C4-2B (cell line): ENCODE data around the gene SUSD4.

ENCODE experiments used
- H3K27ac ChIP-seq: fragments of 450-650 bp; 2 replicates; pipeline ENCODE4 v1.5.1; 2017
- CTCF ChIP-seq: fragments of 450-650 bp; conservative IDR thresholded peaks from 2 replicates; pipeline ENCODE4 v1.5.1; 2017; ENCODE audit warnings: mild to moderate bottlenecking
- ZFX ChIP-seq: fragments of 450-650 bp; IDR thresholded peaks from 2 replicates; pipeline ENCODE4 v1.6.1; 2017

Gene SUSD4

GRCh38 chr1:223271085-223271781 is 92.7 kb downstream of the SUSD4 start:
- no peak for TF ChIP-seq CTCF
- no peak for TF ChIP-seq ZFX
- no peak overlapping the region for H3K27ac ChIP-seq

GRCh38 chr1:223270155-223270554 is 93.8 kb downstream of the SUSD4 start:
- no peak for TF ChIP-seq CTCF
- TF ChIP-seq ZFX = no peak

GRCh38 chr1:223269006-223269405 is 95.0 kb downstream of the SUSD4 start:
- no peak overlapping the region for H3K27ac ChIP-seq
- TF ChIP-seq CTCF (no peak), ZFX (no peak)

More at GRCh38 chr1:223270155-223270554, 93.8 kb downstream of the SUSD4 start:
- H3K27ac ChIP-seq = no peak overlapping the region

GRCh38 chr1:223266632-223267172 is 97.3 kb downstream of the SUSD4 start:
- TF ChIP-seq ZFX (no peak), CTCF (no peak)
- no peak overlapping the region for H3K27ac ChIP-seq

- H3K27ac ChIP-seq = no peak overlapping the region
- no peak for TF ChIP-seq ZFX
- TF ChIP-seq CTCF = no peak
Observed at GRCh38 chr1:223264983-223265908, 98.7 kb downstream of the SUSD4 start.

GRCh38 chr1:223264529-223264928 is 99.4 kb downstream of the SUSD4 start:
- H3K27ac ChIP-seq = no peak overlapping the region
- TF ChIP-seq CTCF = no peak
- no peak for TF ChIP-seq ZFX

- no peak for TF ChIP-seq CTCF
- TF ChIP-seq ZFX = no peak
- no peak overlapping the region for H3K27ac ChIP-seq
Observed at GRCh38 chr1:223261914-223262313, 102.1 kb downstream of the SUSD4 start.
